ENCODE results near the gene ADAMTSL3.
"Not testable (repeated sequence)": the region's sequence is repeated elsewhere in the genome, so short reads cannot be mapped to it uniquely, and the experiment has no call there.

Gene ADAMTSL3

GRCh38 chr15:84086071-84086470 lies 432.1 kb downstream of the ADAMTSL3 start:
- DNase-seq (ENCODE audit: low read depth in 3 of 3), result not testable (repeated sequence)
